Endothelial cell (in vitro differentiated cells): ENCODE measurements around the gene KRTAP3-2. TPM values are rescaled to one million over a fixed set of nuclear protein-coding genes. Genes with fewer than 3 reads are reported as not detected.

Source experiments
- DNase-seq: peaks from one replicate; pipeline ENCODE4 v3.0.0; 2021; ENCODE audit warnings: low spot score
- H3K27ac Mint-ChIP-seq: one replicate; pipeline ENCODE4 v1.8.0; 2021; ENCODE audit warnings: mixed read lengths, inconsistent platforms; ENCODE audit not compliant: unreplicated experiment
- H3K27me3 Mint-ChIP-seq: one replicate; pipeline ENCODE4 v1.8.0; 2021; ENCODE audit warnings: mild to moderate bottlenecking, moderate library complexity, mixed read lengths, inconsistent platforms; ENCODE audit not compliant: unreplicated experiment
- H3K36me3 Mint-ChIP-seq: one replicate; pipeline ENCODE4 v1.8.0; 2021; ENCODE audit warnings: mild to moderate bottlenecking, low read depth, mixed read lengths, inconsistent platforms; ENCODE audit not compliant: unreplicated experiment
- H3K4me1 Mint-ChIP-seq: one replicate; pipeline ENCODE4 v1.8.0; 2021; ENCODE audit warnings: mild to moderate bottlenecking, mixed read lengths, inconsistent platforms; ENCODE audit not compliant: unreplicated experiment
- H3K4me3 Mint-ChIP-seq: one replicate; pipeline ENCODE4 v1.8.0; 2021; ENCODE audit warnings: mild to moderate bottlenecking, mixed read lengths, inconsistent platforms; ENCODE audit not compliant: unreplicated experiment
- H3K9me3 Mint-ChIP-seq: one replicate; pipeline ENCODE4 v1.8.0; 2021; ENCODE audit warnings: mixed read lengths, inconsistent platforms; ENCODE audit not compliant: unreplicated experiment
- total RNA-seq: library from RNA; stranded (reverse); fragmentation: NEBNext Ultra II Directional; extraction: Animal tissue kit (Norgen Biotek cat#: 25700); gene quantifications from one replicate; pipeline ENCODE4 v1.2.1, GENCODE V29; 2021; ENCODE audit not compliant: unreplicated experiment
- TF ChIP-seq, protein P1 (sequence below): fragments of 200-600 bp; sonication (generic); IDR thresholded peaks from one replicate; pipeline ENCODE4 v1.5.0; 2021; ENCODE audit warnings: antibody characterized with exemption; ENCODE audit not compliant: unreplicated experiment

The KRTAP3-2 gene
- total RNA-seq, 1 donor from 2014 or later, result not detected

DNA sequence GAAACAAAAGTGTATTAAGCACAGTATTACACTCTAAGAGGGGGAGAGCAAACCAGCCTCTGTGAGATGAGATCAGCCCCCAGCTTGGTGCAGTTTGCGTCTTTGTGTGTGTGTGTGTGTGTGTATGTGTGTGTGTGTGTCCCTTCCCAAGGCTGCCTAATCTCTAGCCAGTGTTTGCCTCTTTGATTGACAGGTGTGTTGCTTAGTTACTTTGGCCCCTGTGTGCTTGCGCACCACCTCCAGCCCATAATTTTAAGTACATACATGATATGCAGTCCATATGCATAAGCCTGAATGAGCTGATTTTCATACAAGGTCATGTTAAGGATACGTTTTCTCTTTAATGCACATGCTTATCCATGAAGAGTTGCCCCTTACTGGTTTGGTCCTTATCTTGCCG lies 2.1 kb upstream of the KRTAP3-2 start:
- Mint-ChIP-seq H3K4me3 (no peak overlapping the region), H3K4me1 (no peaks in the 10 kb centered on the region), H3K27me3 (peaks cover 2% of the 10 kb centered on the region), H3K27ac (no peak overlapping the region), H3K9me3 (no peaks in the 10 kb centered on the region), H3K36me3 (no peaks in the 10 kb centered on the region)
- DNase-seq, result no peak
- TF ChIP-seq, protein P1, sequence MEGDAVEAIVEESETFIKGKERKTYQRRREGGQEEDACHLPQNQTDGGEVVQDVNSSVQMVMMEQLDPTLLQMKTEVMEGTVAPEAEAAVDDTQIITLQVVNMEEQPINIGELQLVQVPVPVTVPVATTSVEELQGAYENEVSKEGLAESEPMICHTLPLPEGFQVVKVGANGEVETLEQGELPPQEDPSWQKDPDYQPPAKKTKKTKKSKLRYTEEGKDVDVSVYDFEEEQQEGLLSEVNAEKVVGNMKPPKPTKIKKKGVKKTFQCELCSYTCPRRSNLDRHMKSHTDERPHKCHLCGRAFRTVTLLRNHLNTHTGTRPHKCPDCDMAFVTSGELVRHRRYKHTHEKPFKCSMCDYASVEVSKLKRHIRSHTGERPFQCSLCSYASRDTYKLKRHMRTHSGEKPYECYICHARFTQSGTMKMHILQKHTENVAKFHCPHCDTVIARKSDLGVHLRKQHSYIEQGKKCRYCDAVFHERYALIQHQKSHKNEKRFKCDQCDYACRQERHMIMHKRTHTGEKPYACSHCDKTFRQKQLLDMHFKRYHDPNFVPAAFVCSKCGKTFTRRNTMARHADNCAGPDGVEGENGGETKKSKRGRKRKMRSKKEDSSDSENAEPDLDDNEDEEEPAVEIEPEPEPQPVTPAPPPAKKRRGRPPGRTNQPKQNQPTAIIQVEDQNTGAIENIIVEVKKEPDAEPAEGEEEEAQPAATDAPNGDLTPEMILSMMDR, result no peak

DNA sequence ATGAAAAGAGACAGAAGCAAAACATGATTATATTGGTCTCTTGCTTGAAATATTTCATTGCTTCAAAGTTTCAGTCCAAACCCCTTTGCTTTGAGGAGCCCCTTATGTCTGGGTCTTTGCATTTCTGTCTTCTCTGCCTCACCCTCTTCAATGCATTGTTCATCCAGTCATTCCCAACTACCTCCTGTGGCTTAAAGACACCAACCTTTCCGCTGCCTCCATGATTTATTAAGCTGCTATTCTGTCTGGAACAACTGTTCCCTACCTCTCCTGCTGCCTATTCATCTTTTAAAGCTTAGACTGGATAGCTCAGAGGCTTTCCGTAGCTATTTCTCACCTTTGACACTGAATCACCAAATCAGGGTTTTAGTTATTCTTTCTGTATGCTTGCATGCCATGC lies 2.3 kb downstream of the KRTAP3-2 start:
- Mint-ChIP-seq H3K27me3 (peaks cover 4% of the 10 kb centered on the region), H3K4me1 (no peaks in the 10 kb centered on the region), H3K9me3 (no peaks in the 10 kb centered on the region), H3K4me3 (no peak overlapping the region), H3K36me3 (no peaks in the 10 kb centered on the region), H3K27ac (no peak overlapping the region)
- TF ChIP-seq, protein P1, result no peak
- DNase-seq, result no peak

DNA sequence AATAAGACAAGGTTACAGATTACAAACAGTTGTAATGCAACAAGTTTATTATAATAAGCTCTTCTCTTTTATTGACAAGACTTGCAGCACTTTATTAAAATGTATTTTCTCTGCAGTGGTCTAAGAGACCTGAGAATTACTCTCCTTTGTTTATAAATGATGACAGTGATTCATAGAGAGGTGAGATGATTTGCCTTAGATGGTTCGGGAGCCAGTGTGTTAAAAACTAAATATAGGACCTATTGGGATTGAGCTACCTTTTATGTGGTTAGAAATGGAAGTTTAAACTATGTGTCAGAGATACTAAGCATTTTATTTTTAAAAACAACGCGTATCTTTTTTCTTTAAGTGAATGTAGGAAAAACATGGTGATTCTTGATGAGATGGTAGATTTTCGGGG lies 2.9 kb downstream of the KRTAP3-2 start:
- no peaks in the 10 kb centered on the region for H3K36me3 Mint-ChIP-seq
- peaks cover 4% of the 10 kb centered on the region for H3K27me3 Mint-ChIP-seq
- DNase-seq, result no peak
- no peak overlapping the region for H3K4me3 Mint-ChIP-seq
- H3K27ac Mint-ChIP-seq, result no peak overlapping the region
- no peaks in the 10 kb centered on the region for H3K4me1 Mint-ChIP-seq
- no peaks in the 10 kb centered on the region for H3K9me3 Mint-ChIP-seq
- TF ChIP-seq, protein P1, result no peak

DNA sequence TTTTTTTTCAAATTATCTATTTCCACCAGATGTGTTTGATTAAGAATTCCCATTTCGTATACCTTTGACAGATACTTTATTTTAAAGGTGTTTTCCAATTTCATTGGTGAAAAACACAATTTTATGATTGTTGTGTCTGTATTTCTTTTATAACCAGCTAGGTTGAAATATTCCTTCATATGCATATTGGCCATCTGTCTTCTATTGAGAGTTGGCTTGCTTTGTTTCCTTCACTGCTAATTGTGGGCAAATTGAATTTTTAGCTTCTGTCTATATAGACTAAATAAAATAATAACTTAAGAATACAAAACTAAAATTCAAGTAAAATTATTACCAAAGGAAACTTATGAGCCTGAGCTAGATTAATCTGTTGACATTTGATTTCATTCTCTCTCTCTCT lies 4.6 kb downstream of the KRTAP3-2 start:
- DNase-seq, result no peak
- TF ChIP-seq, protein P1, result no peak
- Mint-ChIP-seq H3K9me3 (no peaks in the 10 kb centered on the region), H3K27ac (no peak overlapping the region), H3K4me1 (no peaks in the 10 kb centered on the region), H3K36me3 (no peaks in the 10 kb centered on the region), H3K27me3 (peaks cover 2% of the 10 kb centered on the region), H3K4me3 (no peak overlapping the region)

DNA sequence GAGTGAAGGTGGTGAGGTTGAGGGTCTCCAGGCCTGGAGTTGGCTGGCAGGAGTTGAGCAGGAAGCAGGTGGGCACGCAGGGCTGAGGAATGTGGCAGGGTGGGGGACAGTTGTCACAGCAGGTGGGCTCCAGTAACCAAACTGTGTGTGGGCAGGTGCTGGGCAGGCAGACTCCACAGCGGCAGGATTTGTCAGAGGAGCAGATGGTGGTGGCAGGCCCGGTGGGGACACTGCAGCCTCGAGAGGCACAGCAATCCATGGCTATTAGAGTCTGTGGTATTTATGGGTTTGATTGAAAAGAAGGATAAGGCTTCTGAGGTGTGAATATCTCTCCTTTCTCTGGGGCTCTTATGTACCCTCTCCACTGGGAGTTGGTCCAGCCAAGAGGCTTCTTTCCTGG lies 5.9 kb downstream of the KRTAP3-2 start, which contains the start of gene KRTAP3-3:
TSS of gene KRTAP3-3 (minus strand) at position 326 of the 400 bp plus-strand sequence. CDS start at position 259, 67 bp downstream.
- peaks cover 2% of the 10 kb centered on the region for H3K27me3 Mint-ChIP-seq
- H3K36me3 Mint-ChIP-seq, result no peaks in the 10 kb centered on the region
- no peaks in the 10 kb centered on the region for H3K4me1 Mint-ChIP-seq
- TF ChIP-seq, protein P1, result no peak
- H3K9me3 Mint-ChIP-seq, result no peaks in the 10 kb centered on the region
- H3K4me3 Mint-ChIP-seq, result no peak within 1 kb of the TSS
- no peak for DNase-seq
- no peak within 1 kb of the TSS for H3K27ac Mint-ChIP-seq
